DND-41 (cell line): ENCODE results near the gene COL6A5.

Experiments used
- ATAC-seq: fragments of 200-7000 bp; cut with Tn5 transposase; 3 replicates; pipeline ENCODE4 v1.9.1; 2021; ENCODE audit warnings: low read depth; ENCODE audit not compliant: insufficient read depth
- DNase-seq: peaks from one replicate; pipeline ENCODE4 v3.0.0-alpha.2; 2020
- H2AFZ ChIP-seq: 2 replicates; pipeline ENCODE4 v1.6.0; 2012; ENCODE audit warnings: low read depth, low read length
- H3K27ac ChIP-seq: 2 replicates; pipeline ENCODE4 v1.5.1; 2012; ENCODE audit warnings: low read length, inconsistent platforms
- H3K27me3 ChIP-seq: fragments of 200-600 bp; sonication (generic); 2 replicates; pipeline ENCODE4 v1.6.0; 2012; ENCODE audit warnings: low read length, mild to moderate bottlenecking, inconsistent platforms; ENCODE audit not compliant: insufficient read depth, poor library complexity
- H3K36me3 ChIP-seq: 2 replicates; pipeline ENCODE4 v1.5.1; 2012; ENCODE audit warnings: low read length, inconsistent platforms; ENCODE audit not compliant: insufficient read depth
- H3K4me1 ChIP-seq: 2 replicates; pipeline ENCODE4 v1.5.1; 2012; ENCODE audit warnings: mild to moderate bottlenecking, low read length; ENCODE audit not compliant: insufficient read depth
- H3K4me2 ChIP-seq: 2 replicates; pipeline ENCODE4 v1.6.0; 2012; ENCODE audit warnings: mild to moderate bottlenecking, moderate library complexity, low read length, inconsistent platforms; ENCODE audit not compliant: insufficient read depth
- H3K4me3 ChIP-seq, 2 experiments: fragments of 200-600 bp in 1 of 2; shearing (Covaris generic) in 1 of 2; 2 replicates each; pipeline ENCODE4 v1.5.1; 2012 to 2016; ENCODE audit warnings: inconsistent platforms in 2 of 2, low read length in 2 of 2, mild to moderate bottlenecking in 2 of 2, low read depth in 1 of 2, moderate library complexity in 1 of 2
- H3K79me2 ChIP-seq: 2 replicates; pipeline ENCODE4 v1.6.0; 2012; ENCODE audit warnings: low read length, inconsistent platforms; ENCODE audit not compliant: insufficient read depth
- H3K9ac ChIP-seq: 2 replicates; pipeline ENCODE4 v1.6.0; 2012; ENCODE audit warnings: low read depth, mild to moderate bottlenecking, inconsistent platforms, low read length, moderate library complexity
- H3K9me3 ChIP-seq: 2 replicates; pipeline ENCODE4 v1.5.1; 2012; ENCODE audit warnings: low read length, moderate library complexity, mild to moderate bottlenecking, inconsistent platforms; ENCODE audit not compliant: insufficient read depth, severe bottlenecking
- H4K20me1 ChIP-seq: 2 replicates; pipeline ENCODE4 v1.6.0; 2012; ENCODE audit warnings: low read length; ENCODE audit not compliant: insufficient read depth
- EZH2 ChIP-seq: IDR thresholded peaks from 3 replicates; pipeline ENCODE4 v1.6.1; 2012; ENCODE audit warnings: borderline replicate concordance, low read depth, mild to moderate bottlenecking, moderate library complexity, low read length, inconsistent platforms; ENCODE audit not compliant: severe bottlenecking
- TF ChIP-seq, protein P1 (sequence below): IDR thresholded peaks from 2 replicates; pipeline ENCODE4 v1.5.1; 2012; ENCODE audit warnings: borderline replicate concordance, low read length, moderate library complexity, mild to moderate bottlenecking; ENCODE audit not compliant: poor library complexity, severe bottlenecking; ENCODE audit errors: extremely low read depth

Gene COL6A5

DNA sequence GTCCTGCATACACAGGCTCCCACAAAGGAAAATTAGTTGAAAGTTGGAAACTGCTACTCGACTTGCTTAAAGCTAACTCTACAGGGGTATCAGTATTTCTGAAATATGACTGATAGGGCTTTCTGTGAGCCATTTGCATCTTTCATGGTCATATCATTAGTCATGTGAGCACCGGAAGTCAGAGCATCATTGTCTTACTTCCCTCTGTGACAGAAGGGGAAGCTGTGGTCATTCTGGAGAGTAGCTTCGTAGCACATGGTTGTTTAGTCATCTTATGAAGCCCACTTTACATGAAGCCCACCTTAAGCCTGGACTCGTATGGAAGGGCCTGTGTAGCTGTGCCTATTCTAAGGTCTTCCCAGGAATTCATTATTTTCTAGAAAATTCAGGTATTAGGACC lies 69.0 kb downstream of the COL6A5 start:
- H3K36me3 ChIP-seq: no peaks in the 10 kb centered on the region
- no peak for ATAC-seq
- no peak overlapping the region for H3K4me3 ChIP-seq
- H3K27me3 ChIP-seq: no peaks in the 10 kb centered on the region
- no peaks in the 10 kb centered on the region for H3K79me2 ChIP-seq
- no peak for TF ChIP-seq EZH2
- TF ChIP-seq, protein P1, sequence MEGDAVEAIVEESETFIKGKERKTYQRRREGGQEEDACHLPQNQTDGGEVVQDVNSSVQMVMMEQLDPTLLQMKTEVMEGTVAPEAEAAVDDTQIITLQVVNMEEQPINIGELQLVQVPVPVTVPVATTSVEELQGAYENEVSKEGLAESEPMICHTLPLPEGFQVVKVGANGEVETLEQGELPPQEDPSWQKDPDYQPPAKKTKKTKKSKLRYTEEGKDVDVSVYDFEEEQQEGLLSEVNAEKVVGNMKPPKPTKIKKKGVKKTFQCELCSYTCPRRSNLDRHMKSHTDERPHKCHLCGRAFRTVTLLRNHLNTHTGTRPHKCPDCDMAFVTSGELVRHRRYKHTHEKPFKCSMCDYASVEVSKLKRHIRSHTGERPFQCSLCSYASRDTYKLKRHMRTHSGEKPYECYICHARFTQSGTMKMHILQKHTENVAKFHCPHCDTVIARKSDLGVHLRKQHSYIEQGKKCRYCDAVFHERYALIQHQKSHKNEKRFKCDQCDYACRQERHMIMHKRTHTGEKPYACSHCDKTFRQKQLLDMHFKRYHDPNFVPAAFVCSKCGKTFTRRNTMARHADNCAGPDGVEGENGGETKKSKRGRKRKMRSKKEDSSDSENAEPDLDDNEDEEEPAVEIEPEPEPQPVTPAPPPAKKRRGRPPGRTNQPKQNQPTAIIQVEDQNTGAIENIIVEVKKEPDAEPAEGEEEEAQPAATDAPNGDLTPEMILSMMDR: no peak
- H3K9me3 ChIP-seq: no peaks in the 10 kb centered on the region
- 0 out of 2 replicates have a peak overlapping the region, but pooled peaks have one; percentile 7 for H2AFZ ChIP-seq
- no peaks in the 10 kb centered on the region for H4K20me1 ChIP-seq
- H3K27ac ChIP-seq: no peak overlapping the region
- DNase-seq: no peak
- no peak overlapping the region for H3K9ac ChIP-seq
- no peaks in the 10 kb centered on the region for H3K4me1 ChIP-seq
- H3K4me2 ChIP-seq: no peak overlapping the region

DNA sequence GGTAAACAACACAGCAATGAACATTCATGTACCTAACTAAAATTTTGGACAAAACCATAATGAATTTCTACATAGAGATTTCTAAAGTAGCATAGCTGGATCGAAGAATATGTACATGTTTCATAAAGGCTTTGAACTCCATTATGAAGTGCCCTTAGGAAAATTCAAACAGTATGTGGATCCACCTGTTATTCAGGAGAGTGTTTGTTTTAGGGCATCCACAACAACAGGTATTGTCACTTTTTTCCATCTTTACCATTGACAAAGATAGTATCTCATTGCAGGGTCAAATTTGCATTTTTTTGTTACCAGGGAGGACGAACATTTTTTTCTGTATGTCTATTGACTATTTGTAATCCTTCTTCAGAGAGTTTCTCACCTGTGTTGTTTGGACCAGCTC lies 75.0 kb downstream of the COL6A5 start:
- TF ChIP-seq EZH2: no peak
- TF ChIP-seq, protein P1: no peak
- H3K9me3 ChIP-seq: no peaks in the 10 kb centered on the region
- H3K27me3 ChIP-seq: no peaks in the 10 kb centered on the region
- no peak overlapping the region for H3K27ac ChIP-seq
- DNase-seq (no peak), ATAC-seq (no peak)
- H2AFZ ChIP-seq: no peak overlapping the region
- H3K36me3 ChIP-seq: no peaks in the 10 kb centered on the region
- no peak overlapping the region for H3K4me2 ChIP-seq
- no peak overlapping the region for H3K9ac ChIP-seq
- H4K20me1 ChIP-seq: no peaks in the 10 kb centered on the region
- no peaks in the 10 kb centered on the region for H3K4me1 ChIP-seq
- no peaks in the 10 kb centered on the region for H3K79me2 ChIP-seq
- H3K4me3 ChIP-seq: no peak overlapping the region

DNA sequence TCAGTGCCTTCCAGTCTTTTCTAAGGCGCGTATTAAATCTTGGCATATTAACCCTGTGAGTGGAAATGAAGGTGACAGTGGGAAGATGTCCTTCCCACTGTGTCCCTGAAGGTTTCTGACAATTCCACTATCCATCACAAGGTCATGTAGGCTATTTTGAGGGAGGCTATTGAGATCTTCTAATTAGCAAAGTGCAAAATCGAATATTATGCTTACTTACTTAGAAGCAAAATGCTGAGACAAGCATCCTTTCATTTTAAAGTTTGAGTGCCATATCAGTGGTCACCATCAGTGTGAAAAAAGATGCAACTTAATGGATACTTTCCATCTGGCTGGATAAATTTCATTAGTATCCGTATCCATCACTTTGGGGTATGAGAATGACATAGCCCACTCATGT lies 77.6 kb downstream of the COL6A5 start:
- Histone ChIP-seq H3K79me2 (no peaks in the 10 kb centered on the region), H3K4me2 (no peak overlapping the region), H2AFZ (no peak overlapping the region), H3K36me3 (no peaks in the 10 kb centered on the region), H3K4me3 (no peak overlapping the region), H3K9me3 (no peaks in the 10 kb centered on the region), H3K27me3 (peaks cover 11% of the 10 kb centered on the region), H4K20me1 (no peaks in the 10 kb centered on the region), H3K27ac (no peak overlapping the region), H3K9ac (no peak overlapping the region), H3K4me1 (no peaks in the 10 kb centered on the region)
- no peak for ATAC-seq
- no peak for TF ChIP-seq EZH2
- TF ChIP-seq, protein P1: no peak
- no peak for DNase-seq

- H3K27ac ChIP-seq: no peak overlapping the region
- no peaks in the 10 kb centered on the region for H3K9me3 ChIP-seq
- no peak overlapping the region for H2AFZ ChIP-seq
- TF ChIP-seq EZH2: no peak
- TF ChIP-seq, protein P1: no peak
- H3K4me3 ChIP-seq: no peak overlapping the region
- H3K27me3 ChIP-seq: peaks cover 13% of the 10 kb centered on the region
- no peak overlapping the region for H3K4me2 ChIP-seq
- no peak for DNase-seq
- H3K9ac ChIP-seq: no peak overlapping the region
- ATAC-seq: no peak
- no peaks in the 10 kb centered on the region for H3K36me3 ChIP-seq
- H3K4me1 ChIP-seq: no peaks in the 10 kb centered on the region
- no peaks in the 10 kb centered on the region for H4K20me1 ChIP-seq
- no peaks in the 10 kb centered on the region for H3K79me2 ChIP-seq
Observed at GRCh38 chr3:130424837-130425236, 79.4 kb downstream of the COL6A5 start.
